GM21360 (cell line): ENCODE results near the gene UBA7.
A peak's percentile ranks its signal among the peaks of the same experiment; 100 is the strongest.
"Not testable (repeated sequence)": the region's sequence is repeated elsewhere in the genome, so short reads cannot be mapped to it uniquely, and the experiment has no call there.

Source experiments
- ATAC-seq: cut with Tn5 transposase; IDR thresholded peaks from one replicate; pipeline ENCODE4 v1.9.1; 2021; ENCODE audit warnings: mild to moderate bottlenecking, moderate library complexity; ENCODE audit not compliant: unreplicated experiment

Gene UBA7, protein sequence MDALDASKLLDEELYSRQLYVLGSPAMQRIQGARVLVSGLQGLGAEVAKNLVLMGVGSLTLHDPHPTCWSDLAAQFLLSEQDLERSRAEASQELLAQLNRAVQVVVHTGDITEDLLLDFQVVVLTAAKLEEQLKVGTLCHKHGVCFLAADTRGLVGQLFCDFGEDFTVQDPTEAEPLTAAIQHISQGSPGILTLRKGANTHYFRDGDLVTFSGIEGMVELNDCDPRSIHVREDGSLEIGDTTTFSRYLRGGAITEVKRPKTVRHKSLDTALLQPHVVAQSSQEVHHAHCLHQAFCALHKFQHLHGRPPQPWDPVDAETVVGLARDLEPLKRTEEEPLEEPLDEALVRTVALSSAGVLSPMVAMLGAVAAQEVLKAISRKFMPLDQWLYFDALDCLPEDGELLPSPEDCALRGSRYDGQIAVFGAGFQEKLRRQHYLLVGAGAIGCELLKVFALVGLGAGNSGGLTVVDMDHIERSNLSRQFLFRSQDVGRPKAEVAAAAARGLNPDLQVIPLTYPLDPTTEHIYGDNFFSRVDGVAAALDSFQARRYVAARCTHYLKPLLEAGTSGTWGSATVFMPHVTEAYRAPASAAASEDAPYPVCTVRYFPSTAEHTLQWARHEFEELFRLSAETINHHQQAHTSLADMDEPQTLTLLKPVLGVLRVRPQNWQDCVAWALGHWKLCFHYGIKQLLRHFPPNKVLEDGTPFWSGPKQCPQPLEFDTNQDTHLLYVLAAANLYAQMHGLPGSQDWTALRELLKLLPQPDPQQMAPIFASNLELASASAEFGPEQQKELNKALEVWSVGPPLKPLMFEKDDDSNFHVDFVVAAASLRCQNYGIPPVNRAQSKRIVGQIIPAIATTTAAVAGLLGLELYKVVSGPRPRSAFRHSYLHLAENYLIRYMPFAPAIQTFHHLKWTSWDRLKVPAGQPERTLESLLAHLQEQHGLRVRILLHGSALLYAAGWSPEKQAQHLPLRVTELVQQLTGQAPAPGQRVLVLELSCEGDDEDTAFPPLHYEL

DNA sequence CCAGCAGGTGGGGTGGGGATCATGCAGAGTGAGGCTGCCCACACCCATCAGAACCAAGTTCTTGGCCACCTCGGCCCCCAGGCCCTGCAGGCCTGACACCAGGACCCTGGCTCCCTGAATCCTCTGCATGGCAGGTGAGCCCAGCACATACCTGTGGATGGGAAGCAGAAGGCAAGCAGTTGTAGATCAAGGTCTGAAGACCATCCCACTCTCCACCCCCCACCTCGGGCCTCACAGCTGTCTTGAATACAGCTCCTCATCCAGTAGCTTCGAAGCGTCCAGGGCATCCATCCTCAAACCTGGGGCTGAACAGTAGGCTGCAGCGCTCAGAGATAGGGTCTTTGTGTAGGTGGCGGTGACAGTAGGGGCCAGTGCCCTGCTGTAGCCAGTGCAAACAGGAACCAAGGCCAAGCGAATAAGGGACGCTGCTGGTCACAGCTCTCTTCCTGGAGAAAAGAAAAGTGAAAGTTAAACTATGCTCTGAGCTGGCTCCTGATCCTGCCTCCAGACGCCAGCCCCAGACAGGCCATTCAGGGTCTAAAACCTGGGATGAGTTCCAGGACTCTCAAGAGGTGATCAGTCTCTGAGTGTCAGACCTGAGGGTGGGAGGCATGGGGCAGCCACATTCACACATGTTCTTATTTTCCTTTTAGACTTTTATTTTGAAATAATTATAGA is at the start of gene UBA7:
Gene UBA7, minus strand, starts transcription at position 457 of the 678 bp plus-strand sequence. Its CDS starts 166 bp downstream, at position 291.
- ATAC-seq: no peak

DNA sequence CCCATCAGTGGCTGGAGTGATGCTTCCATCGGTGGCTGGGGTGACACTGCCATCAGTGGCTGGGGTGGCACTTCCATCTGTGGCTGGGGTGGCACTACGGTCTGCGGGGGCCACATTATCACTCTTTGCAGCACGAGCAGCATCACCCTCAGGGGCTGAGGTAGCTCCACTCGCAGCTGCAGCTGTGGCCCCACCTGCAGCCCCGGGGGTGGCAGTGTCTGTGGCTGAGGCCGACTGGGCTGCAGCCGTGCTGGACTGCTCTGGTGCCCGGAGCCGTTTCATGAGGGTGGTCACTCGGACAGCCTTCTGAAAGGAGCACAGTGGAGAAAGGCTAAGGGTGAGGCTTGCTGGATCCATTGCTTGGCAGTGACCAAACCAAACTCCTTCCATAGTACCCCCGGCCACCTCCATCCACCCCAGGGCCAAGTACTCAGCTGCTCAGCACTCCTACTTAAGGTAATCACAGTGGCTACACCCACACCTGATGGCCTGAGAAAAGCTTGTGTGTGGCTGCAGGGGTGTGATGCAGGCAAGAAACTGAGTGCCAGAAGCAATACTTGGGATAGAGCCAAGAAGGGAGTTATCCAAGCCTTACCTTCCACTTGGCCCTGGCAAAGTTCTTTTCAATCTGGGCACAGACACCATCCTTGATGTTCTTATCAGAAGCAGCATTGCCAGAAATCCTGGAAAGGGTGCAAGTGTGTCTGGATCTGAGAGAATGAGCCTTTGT is 46.0 kb upstream of the UBA7 start:
- no peak for ATAC-seq

DNA sequence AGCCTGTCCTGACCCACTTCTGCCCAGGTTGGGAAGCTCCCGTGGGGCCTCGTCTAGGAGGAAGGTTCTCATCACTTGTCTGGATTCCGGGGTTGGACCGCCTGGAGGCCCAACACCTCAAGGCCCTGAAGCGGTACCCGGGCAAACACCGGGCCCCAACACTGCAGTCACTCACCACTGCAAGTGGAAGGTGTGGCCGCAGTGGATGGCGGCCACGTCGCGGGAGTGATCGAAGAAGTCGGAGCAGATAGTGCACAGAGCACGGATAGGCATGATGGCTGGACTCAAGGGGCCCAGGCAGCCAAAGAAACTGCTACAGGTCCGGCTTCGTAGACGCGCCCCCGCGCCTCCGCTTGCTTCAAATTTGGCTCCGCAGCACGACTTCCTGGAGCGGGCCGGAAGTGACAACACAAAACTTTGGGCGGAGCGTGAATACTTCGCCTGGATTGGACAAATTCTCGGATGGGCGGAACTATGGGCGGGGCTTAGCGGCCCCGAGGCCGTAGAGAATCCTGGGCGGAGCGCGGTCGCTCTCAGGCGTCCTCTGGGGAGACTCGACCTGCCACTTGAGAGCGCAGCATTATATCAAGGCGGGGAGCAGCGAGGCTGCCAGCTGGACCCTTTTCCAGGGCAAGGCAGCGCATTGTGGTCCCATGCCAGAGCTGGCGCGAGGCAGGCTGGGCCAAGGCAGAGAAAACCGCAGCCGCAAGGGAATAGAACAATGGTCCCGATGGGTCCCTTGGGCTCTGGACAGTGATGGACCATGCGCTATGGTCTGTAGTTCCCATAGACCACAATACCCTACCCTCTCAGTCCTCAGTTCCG is 42.6 kb upstream of the UBA7 start, which contains the start of gene TRAIP:
Gene TRAIP, minus strand, starts transcription at position 384 of the 825 bp plus-strand sequence. Its CDS starts 111 bp downstream, at position 273.
- peak; percentile 91 for ATAC-seq

DNA sequence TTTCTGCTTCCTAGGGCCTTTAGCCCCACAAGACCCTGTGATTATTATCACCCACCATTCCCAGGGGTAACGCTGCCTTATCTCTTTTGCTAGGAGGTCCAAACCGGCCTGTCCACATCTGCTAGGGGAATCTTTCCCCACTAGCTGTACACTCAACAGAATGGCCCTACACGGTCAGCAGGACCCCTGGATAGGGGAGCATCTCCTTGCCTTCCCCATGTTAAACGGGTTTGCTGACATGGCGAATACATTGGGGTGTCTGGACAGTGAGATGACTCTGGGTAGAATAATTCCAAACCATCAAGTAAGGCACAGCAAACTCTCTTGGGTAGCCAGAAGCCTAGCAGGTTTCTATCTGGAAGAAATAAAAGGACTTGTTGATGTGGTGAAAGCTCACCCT is 41.9 kb upstream of the UBA7 start:
- no peak for ATAC-seq

DNA sequence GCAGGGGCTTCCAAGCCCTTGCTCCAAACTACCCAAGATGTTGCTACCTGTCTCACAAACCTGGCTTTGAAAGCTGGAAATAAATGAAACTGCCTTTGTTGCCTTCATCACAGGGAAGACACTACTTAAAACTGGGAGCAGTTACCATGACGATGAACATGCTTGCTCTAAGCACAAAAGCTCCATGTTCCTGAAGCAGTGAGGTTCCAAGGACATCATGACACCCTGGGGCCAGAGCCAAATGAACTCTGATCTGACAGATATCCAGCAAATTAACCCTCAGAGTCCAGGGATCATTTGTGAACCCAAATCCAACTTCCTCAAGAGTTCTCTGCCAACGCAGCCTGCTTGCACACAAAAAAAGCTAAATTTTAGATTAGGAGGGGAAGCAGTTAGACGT is 31.9 kb upstream of the UBA7 start:
- ATAC-seq: no peak

DNA sequence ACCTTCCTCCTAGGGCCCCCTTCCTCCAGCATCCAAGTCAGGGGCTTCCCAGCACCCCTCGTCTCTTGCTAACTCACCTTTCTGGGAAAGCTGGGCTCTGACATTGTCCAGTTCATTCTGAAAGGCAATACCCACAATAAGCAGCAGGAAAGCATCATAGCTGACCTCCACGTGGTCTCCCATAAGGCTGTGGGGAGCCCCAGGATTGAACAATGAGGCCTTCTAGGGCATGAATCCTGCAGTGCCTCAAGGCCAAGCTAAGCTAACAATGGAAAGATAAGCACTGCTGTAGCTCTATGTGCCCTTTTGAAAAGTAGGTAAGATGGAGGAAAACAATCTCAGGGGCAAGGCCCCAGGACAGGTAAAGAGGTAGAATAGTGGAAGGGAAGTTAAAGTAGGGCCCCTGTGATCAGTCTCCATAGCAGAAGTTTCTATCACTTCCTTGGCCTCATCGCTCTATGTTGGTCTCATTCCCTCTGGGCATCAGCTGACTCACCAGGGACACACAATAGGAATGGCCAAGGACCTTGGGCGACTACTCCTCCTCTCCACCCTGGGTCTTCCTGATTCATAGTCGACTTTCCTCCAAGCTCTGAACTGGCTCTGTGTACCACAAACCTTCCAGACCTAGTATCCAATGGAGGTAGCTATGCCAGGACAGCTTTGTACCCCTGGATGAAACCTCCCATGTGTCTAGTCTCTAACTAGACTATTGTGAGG is 30.9 kb upstream of the UBA7 start:
- no peak for ATAC-seq

DNA sequence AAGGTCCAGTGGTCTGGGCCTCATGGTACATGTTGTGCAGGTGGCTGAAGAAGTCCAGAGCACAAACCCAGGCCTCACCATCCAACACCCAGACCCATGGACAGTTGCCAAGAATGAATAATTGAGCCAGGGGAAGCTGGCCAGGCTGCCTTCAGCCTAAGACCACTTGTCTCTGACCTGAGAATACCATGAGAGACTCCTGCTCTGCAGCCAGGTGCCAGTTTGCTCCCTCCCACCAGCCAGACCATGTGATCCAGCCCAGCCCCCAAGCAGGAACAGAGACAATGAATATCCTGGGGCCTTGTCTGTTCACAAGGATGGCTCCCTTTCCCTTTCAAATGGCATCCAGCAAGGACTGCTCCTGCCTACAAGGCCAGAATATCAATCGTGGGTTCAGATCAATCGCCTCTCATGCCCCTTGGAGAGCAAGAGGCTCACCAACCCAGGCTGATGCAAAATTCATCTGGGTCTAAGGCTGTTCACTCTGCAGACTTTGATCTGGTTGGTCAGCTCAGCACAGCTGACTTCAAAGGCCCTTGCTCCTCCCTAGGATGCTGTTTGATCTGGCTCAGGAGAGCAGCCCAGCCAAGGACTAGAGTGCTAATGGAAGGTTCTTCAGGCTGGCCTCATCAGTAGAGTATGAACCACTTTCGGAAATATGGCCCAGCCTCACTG is 29.2 kb upstream of the UBA7 start:
- no peak for ATAC-seq

DNA sequence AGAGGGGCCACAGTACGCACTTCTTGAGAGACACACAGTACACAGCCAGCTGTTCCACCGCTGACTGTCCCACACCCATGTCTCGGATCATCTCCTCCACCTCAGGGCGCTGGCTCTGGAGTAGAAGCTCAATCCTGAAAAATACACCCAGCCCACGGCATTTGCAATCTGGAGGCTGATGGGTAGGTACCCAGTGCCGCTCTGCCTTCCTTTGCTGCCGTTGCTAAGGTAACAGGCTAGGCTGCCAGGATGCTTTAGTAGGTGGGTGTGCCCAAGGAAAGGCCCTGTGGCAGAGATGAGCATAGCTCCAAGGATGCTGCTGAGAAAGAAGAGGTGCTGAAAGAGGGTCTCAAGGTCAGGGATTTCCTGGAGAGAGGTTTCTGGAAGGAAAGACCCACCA is 28.1 kb upstream of the UBA7 start:
- ATAC-seq: no peak

DNA sequence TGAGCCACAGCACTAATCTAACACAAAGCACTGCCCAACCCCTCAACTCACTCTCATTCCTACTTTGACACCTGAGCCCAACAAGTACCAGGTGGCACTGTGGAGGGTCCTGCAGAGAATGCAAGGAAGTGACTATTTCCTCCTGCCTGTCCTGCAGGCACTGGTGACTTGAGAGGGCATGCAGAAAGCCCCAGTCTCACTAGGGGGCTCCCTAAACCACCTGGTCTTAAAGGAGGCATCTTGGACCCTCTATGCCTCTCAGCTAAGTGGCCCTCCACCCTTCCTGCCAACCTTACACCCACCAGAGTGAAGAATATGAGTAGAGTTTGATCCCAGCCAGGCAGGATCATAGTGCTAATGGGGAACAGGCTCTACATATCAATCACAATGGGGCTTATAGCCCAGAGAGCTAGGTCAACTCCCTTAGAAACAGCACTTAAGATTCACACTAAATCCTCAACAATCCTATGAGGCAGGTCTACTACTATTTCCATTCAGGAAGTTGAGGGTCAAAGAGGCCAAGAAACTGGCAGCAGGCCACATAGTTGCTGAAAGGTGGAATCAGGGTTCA is 27.5 kb upstream of the UBA7 start:
- ATAC-seq: no peak

DNA sequence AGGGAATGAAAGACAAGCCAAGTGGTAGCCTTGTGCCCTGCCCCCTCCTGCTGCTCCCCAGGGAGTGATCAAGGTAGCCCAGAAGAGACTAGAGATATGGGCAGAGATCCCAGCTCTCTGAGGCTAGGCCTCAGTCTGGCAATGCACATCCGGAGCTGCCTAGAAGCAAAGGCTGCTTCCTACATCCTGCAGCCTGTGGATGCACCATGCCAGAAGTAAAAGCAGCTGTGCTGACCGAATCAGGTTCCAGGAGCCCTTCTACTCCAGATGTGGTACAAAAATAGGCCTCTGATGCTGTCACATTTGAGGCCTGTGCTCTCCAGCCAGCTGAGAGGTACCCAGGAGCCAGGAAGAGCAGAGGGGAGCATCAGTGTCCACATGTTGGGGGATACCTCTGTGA is 26.6 kb upstream of the UBA7 start:
- ATAC-seq: no peak

DNA sequence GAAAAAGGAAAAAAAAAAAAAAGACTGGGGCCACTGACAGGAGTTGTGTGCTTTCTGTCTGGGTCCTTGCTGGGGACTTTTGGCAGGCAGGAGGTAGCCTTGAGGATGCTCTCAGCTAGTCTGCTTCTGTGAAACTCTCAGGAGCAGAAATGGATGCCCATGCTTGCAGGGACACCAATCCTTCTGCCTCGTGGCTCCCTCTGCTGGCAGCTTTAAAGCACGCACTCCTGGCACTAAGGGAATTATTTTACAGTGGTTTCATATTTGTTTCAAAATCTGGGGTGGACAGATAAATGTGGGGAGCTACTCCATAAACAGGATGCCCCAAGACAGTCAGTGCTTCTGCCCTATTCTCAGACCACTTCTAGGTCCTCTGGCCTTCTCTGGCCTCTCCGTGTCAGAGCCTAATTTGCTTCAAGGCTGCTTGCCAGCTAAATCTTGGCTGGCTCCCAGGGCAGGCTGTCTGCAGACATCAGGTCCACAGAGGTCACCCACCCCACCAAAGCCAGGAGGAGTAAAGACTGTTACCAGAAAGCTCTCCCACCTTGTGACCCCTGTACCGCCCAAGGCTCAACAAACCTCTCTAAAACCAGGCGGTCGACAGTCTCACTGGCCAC is 25.5 kb upstream of the UBA7 start:
- ATAC-seq: no peak

DNA sequence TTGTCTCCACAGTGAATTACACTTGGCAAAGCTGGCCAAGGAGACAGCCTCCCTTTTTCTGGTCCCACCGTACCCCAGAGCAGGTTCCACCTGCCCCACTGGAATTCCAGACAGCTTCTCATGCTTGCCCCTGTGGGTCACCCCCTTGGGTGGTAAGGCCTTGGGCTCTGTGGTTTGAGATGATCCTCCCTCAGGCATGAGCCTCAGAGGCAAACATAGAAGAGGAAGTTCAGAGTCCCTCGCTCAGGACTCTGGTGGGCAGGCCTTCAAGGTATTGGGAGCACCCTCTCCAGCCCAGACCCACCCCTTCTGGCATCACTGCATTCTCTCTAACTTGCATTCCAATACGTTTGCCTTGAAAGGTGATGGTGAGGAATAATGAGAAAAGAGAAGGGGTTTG is 17.6 kb upstream of the UBA7 start:
- ATAC-seq: no peak

DNA sequence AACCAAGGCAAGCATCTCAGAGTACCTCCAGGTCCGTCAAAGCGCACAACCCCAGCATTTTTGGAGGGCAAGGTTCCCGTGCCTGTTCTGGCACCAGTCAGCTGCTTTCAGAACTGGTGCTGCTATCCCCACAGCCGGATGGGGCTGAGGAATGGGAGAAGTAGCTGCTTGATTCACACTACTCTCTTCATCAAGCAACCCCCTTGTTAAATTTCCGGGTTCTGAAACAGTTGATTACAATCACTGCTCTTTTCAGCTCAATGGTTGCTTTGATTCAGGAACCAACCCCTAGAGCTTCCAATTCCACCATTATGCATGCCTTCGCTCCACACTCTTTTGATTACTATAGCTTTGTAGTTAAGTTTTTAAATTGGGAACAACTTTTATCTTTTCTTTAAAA is 12.3 kb upstream of the UBA7 start:
- no peak for ATAC-seq

DNA sequence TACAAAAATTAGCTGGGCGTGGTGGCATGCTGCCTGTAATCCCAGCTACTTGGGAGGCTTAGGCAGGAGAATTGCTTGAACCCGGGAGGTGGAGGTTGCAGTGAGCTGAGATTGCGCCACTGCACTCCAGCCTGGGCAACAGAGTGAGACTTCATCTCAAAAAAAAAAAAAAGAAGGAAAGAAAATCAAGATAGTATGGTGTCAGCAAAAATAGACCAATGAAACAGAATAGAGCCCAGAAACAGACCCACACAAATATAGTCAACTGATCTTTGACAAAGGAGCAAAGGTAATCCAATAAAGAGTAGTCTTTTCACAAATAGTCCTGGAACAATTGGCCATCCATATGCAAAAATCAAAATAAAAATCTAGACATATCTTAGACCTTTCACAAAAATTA is 9.4 kb upstream of the UBA7 start:
- ATAC-seq: not testable (repeated sequence)

DNA sequence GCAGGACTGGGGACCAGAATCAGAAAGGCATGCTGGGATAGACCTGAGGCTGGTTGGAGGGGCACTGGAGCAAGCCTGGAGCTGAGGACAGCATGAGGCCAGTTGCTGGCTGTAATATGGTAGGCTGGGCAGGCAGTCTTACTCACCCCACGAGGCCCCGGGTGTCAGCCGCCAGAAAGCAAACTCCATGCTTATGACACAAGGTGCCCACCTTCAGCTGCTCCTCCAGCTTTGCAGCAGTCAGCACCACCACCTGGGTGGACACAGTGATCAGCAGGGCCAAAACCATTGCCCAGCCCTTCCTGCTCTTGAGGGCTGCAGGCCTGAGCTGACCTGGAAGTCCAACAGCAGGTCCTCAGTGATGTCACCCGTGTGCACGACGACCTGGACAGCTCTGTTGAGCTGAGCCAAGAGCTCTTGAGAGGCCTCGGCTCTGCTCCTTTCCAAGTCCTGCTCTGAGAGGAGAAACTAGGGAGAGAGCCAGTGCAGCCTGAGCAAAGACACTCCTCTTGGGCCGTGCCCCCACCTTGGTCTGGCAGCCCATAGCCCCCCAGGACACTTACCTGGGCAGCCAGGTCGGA is 747 bp downstream of the UBA7 start:
- ATAC-seq: no peak

DNA sequence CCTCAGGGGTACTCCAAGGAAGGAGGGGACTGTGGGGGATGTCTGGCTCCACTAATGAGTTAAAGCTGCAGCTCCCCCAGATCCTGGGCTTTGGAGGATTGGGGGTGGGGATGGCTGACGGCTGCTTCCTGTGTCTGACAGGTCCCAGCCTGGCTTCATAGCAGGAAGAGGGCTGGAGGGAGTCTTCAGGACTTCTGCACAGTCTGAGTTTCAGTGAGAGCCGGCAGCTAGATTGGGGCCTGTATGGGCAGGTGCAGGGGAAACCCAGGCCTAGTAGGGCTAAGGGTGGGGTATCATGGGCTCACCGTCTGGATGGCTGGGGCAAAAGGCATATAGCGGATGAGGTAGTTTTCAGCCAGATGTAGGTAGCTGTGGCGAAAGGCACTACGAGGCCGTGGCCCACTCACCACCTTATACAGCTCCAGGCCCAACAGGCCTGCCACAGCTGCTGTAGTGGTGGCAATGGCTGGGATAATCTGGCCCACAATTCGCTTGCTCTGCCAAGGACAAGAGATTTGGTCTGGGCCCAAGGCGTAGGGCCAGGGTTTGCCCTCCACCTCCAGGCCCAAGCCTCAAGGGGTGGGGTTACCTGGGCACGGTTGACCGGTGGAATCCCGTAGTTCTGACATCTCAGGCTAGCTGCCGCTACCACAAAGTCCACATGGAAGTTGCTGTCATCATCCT is 6.2 kb downstream of the UBA7 start:
- ATAC-seq: no peak

DNA sequence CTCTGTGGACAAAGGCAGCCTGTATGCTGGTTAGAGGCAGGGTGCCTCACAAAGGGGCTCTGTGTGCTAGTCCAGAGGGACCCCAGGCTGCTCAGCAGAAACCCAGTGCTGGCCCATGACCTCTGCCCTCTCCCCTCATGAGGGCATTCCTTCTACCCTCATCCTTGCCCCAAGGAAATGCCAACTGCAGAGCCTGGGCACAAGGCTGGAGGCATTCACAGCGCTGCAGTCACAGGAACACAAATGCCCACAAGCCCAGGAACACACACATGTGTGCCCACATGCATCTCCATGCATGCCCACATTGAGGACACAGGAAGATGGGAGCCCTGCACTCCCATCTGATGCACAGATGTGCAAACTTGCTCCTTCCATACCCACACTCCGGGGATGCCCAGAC is 6.9 kb downstream of the UBA7 start:
- no peak for ATAC-seq
